Endothelial cell of umbilical vein (primary cell): ENCODE results near the gene GRIA4.

ENCODE experiments used
- CTCF ChIP-seq, 2 donors: IDR thresholded peaks; 1 replicate in 1 of 2; 2 replicates in 1 of 2; pipeline ENCODE4 v1.5.1; 2011; ENCODE audit warnings: low read length in 2 of 2, mild to moderate bottlenecking in 2 of 2, moderate library complexity in 2 of 2, control low read depth in 1 of 2, inconsistent platforms in 1 of 2, low read depth in 1 of 2; ENCODE audit not compliant: insufficient read depth in 1 of 2; ENCODE audit errors: extremely low read depth in 1 of 2
- EZH2 ChIP-seq: IDR thresholded peaks from 2 replicates; pipeline ENCODE4 v1.6.1; 2012; ENCODE audit warnings: borderline replicate concordance, low read depth, mild to moderate bottlenecking, moderate library complexity, low read length, inconsistent platforms; ENCODE audit not compliant: severe bottlenecking
- FOS ChIP-seq: IDR thresholded peaks from 2 replicates; pipeline ENCODE4 v1.6.1; 2011; ENCODE audit warnings: mild to moderate bottlenecking, low read length, moderate library complexity, borderline replicate concordance; ENCODE audit not compliant: insufficient read depth
- MAX ChIP-seq: IDR thresholded peaks from 2 replicates; pipeline ENCODE4 v1.6.1; 2011; ENCODE audit not compliant: insufficient read depth, insufficient read length
- MYC ChIP-seq: IDR thresholded peaks from one replicate; pipeline ENCODE4 v1.6.1; 2011; ENCODE audit warnings: mild to moderate bottlenecking, low read depth, low read length
- POLR2A ChIP-seq: IDR thresholded peaks from 2 replicates; pipeline ENCODE4 v1.6.1; 2012; ENCODE audit warnings: low read depth, mild to moderate bottlenecking, control low read depth, low read length
- POLR2AphosphoS5 ChIP-seq: IDR thresholded peaks from 2 replicates; pipeline ENCODE4 v1.6.1; 2012; ENCODE audit warnings: low read depth, mild to moderate bottlenecking, control low read depth, low read length, moderate library complexity; ENCODE audit not compliant: insufficient read depth

GRCh38 chr11:105618343-105618955 is 8.6 kb downstream of the GRIA4 start:
- TF ChIP-seq CTCF (IDR thresholded peaks at IDR 0.05; ENCODE audit: extremely low read depth in 1 of 2, insufficient read depth in 1 of 2, low read depth in 1 of 2, low read length in 2 of 2) (no peak), EZH2 (no peak), POLR2A (no peak), FOS (no peak), MAX (no peak), POLR2AphosphoS5 (no peak), MYC (no peak)
